ENCODE results near the gene SORL1. TPM values are rescaled to one million over a fixed set of nuclear protein-coding genes. Genes with fewer than 3 reads are reported as not detected.

The SORL1 gene
- total RNA-seq, 2 experiments from 2014 or later, result 228 to 411 TPM

DNA sequence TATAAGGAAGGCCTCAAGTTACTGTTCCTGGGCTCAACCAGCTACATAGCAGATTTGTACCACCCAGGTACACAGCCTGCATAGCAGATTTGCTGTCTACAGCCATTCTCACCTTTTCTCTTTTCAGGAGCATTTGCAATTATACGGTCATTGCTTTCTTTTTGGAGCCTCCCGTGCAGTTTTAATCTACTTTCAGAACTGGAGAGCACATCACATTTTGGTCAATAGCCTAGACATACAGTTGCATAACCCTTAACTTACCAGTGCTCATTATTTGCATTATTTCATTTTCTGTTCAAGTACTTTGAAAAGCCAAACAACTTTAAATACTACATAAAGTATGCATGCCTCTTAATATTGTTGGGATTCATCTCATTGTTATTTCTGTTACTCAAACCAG, 151.2 kb downstream of the SORL1 start:
- H3K79me2 ChIP-seq (ENCODE audit: insufficient read depth, low read depth, low read length), result peaks cover 47% of the 10 kb centered on the region
- no peaks in the 10 kb centered on the region for H3K4me1 ChIP-seq (ENCODE audit: insufficient read depth, low read length, poor library complexity, severe bottlenecking)
- peaks cover 95% of the 10 kb centered on the region for H3K36me3 ChIP-seq (ENCODE audit: insufficient read depth, low read length)
- no peak overlapping the region for H2AFZ ChIP-seq (ENCODE audit: low read length)
- H4K20me1 ChIP-seq (ENCODE audit: insufficient read depth, low read length), result no peaks in the 10 kb centered on the region
- no TSS peak for BruUV-seq (replicated peaks)
- no peaks in the 10 kb centered on the region for H3K9me2 ChIP-seq (ENCODE audit: insufficient read depth, low read length)
- H3K4me3 ChIP-seq (ENCODE audit: low read depth, low read length, poor library complexity, severe bottlenecking), result no peak overlapping the region
- TF ChIP-seq CTCF (conservative IDR thresholded peaks at IDR 0.05; ENCODE audit: low read length), result no peak
- no peak for TF ChIP-seq EZH2phosphoT487 (IDR thresholded peaks at IDR 0.05; ENCODE audit: borderline replicate concordance, low read depth, low read length)
- POLR2A ChIA-PET, result interaction anchor here (0.5 to 0.9 kb wide), 3 partner anchors 39 to 172 kb away, joined by 3 to 5 read pairs (median 4); no protein-coding TSS in a partner anchor
- CTCF ChIA-PET (ENCODE audit: unreplicated experiment), result no interaction called here
- H3K27ac ChIP-seq (ENCODE audit: low read depth, low read length, poor library complexity, severe bottlenecking), result no peak overlapping the region
- DNase-seq (ENCODE audit: low spot score), result no peak
- intact Hi-C loops (cut with micrococcal nuclease; ENCODE audit: unreplicated experiment), result no loop called here
- no peaks in the 10 kb centered on the region for H3K9me3 ChIP-seq (ENCODE audit: low read length)
- H3K4me2 ChIP-seq (ENCODE audit: low read length), result no peak overlapping the region

- Histone ChIP-seq H3K9me2 (ENCODE audit: insufficient read depth, low read length) (no peaks in the 10 kb centered on the region), H4K20me1 (ENCODE audit: insufficient read depth, low read length) (no peaks in the 10 kb centered on the region), H3K79me2 (ENCODE audit: insufficient read depth, low read depth, low read length) (peaks cover 39% of the 10 kb centered on the region), H3K36me3 (ENCODE audit: insufficient read depth, low read length) (peaks cover 95% of the 10 kb centered on the region), H2AFZ (ENCODE audit: low read length) (no peak overlapping the region), H3K4me1 (ENCODE audit: insufficient read depth, low read length, poor library complexity, severe bottlenecking) (no peaks in the 10 kb centered on the region), H3K4me2 (ENCODE audit: low read length) (no peak overlapping the region), H3K4me3 (ENCODE audit: low read depth, low read length, poor library complexity, severe bottlenecking) (no peak overlapping the region), H3K27ac (ENCODE audit: low read depth, low read length, poor library complexity, severe bottlenecking) (no peak overlapping the region), H3K9me3 (ENCODE audit: low read length) (no peaks in the 10 kb centered on the region)
- no peak for TF ChIP-seq CTCF (conservative IDR thresholded peaks at IDR 0.05; ENCODE audit: low read length)
- TF ChIP-seq EZH2phosphoT487 (IDR thresholded peaks at IDR 0.05; ENCODE audit: borderline replicate concordance, low read depth, low read length), result no peak
- no TSS peak for BruUV-seq (replicated peaks)
- no peak for DNase-seq (ENCODE audit: low spot score)
- ChIA-PET CTCF (ENCODE audit: unreplicated experiment) (no interaction called here), POLR2A (no interaction called here)
- intact Hi-C loops (cut with micrococcal nuclease; ENCODE audit: unreplicated experiment), result no loop called here
These were observed 152.0 kb downstream of the SORL1 start for GRCh38 chr11:121604152-121604551.

DNA sequence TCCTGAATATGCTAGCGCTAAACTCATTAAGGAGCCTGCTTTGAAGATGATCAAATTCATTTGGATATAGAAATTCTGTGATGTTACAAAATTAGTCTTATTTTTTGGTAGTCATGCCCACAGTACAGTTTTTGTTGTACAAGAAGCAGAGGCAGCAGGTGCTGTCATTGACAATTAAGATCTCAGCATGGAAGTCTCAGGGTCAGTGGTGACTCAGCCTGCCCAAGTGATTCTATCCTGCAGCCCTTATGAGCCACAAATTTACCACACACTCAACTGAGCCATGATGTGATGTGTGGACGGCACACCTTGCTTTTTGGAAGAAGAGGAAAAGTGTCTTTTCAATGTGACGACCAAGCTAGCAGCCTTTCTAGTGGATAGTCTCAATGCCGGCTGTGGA, 154.2 kb downstream of the SORL1 start:
- no peaks in the 10 kb centered on the region for H3K9me3 ChIP-seq (ENCODE audit: low read length)
- peaks cover 100% of the 10 kb centered on the region for H3K36me3 ChIP-seq (ENCODE audit: insufficient read depth, low read length)
- ChIA-PET CTCF (ENCODE audit: unreplicated experiment) (no interaction called here), POLR2A (interaction anchor here (1.4 kb wide), 1 partner anchor 21 kb away, joined by 4 read pairs; no protein-coding TSS in a partner anchor)
- intact Hi-C loops (cut with micrococcal nuclease; ENCODE audit: unreplicated experiment), result no loop called here
- H3K4me1 ChIP-seq (ENCODE audit: insufficient read depth, low read length, poor library complexity, severe bottlenecking), result no peaks in the 10 kb centered on the region
- BruUV-seq (replicated peaks), result no TSS peak
- H3K4me3 ChIP-seq (ENCODE audit: low read depth, low read length, poor library complexity, severe bottlenecking), result no peak overlapping the region
- TF ChIP-seq EZH2phosphoT487 (IDR thresholded peaks at IDR 0.05; ENCODE audit: borderline replicate concordance, low read depth, low read length) (no peak), CTCF (conservative IDR thresholded peaks at IDR 0.05; ENCODE audit: low read length) (no peak)
- no peak for DNase-seq (ENCODE audit: low spot score)
- H3K27ac ChIP-seq (ENCODE audit: low read depth, low read length, poor library complexity, severe bottlenecking), result no peak overlapping the region
- no peaks in the 10 kb centered on the region for H3K9me2 ChIP-seq (ENCODE audit: insufficient read depth, low read length)
- peaks cover 24% of the 10 kb centered on the region; the same call in 1 of the 2 replicates for H3K79me2 ChIP-seq (ENCODE audit: insufficient read depth, low read depth, low read length)
- no peak overlapping the region for H2AFZ ChIP-seq (ENCODE audit: low read length)
- H4K20me1 ChIP-seq (ENCODE audit: insufficient read depth, low read length), result no peaks in the 10 kb centered on the region
- no peak overlapping the region for H3K4me2 ChIP-seq (ENCODE audit: low read length)

Measured in OCI-LY7 (cell line).